Fibroblast of upper back skin (primary cell): ENCODE measurements around the gene GATD1.
"Not testable (repeated sequence)": the region's sequence is repeated elsewhere in the genome, so short reads cannot be mapped to it uniquely, and the experiment has no call there.

ENCODE experiments used
- DNase-seq: peaks from one replicate; pipeline ENCODE4 v3.0.0-alpha.2; 2013

Gene GATD1

DNA sequence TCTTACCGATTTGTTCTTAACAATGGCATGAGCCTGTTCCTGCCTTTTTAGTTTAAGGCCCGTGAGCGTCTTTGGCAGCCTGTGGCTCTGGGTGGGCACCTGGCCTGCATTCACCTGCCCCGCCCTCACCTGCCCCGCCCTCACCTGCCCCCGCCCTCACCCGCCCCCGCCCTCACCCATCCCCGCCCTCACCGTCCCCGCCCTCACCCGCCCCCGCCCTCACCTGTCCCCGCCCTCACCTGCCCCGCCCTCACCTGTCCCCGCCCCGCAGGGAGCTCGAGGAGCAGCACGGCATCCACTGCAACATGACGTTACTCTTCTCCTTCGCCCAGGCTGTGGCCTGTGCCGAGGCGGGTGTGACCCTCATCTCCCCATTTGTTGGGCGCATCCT lies 14.2 kb downstream of the GATD1 start:
- no peak for DNase-seq

DNA sequence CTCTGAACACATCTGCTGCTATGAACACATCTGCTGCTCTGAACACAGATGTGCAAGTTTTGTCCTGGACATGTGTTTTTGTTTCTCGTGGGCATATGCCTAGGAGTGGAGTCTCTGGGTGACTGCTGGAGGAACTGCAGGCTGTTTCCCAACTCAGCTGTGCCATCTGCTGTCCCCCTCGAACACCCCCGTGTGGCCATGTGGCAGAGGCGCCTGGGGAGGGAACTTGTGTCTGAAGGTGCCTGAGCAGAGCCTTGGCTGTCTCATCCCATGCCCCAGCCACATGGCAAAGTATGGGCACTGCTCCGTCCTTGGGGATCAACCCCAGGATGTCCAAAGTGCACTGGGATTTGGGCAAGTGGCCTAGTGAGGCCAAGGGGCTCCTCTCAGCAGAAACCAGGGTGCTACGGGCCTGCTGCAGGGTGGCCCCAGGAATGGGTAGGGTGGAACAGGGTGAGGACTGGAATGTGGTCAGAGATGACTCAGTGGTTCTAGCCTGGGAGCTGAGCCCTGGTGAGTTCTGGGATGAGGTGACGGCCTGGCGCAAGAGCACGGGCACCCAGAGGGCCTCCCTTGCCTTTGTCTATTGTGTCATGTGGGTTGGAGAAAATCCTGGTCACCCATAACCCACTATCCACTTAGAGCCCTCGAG lies 14.7 kb downstream of the GATD1 start:
- peak; percentile 49 for DNase-seq

DNA sequence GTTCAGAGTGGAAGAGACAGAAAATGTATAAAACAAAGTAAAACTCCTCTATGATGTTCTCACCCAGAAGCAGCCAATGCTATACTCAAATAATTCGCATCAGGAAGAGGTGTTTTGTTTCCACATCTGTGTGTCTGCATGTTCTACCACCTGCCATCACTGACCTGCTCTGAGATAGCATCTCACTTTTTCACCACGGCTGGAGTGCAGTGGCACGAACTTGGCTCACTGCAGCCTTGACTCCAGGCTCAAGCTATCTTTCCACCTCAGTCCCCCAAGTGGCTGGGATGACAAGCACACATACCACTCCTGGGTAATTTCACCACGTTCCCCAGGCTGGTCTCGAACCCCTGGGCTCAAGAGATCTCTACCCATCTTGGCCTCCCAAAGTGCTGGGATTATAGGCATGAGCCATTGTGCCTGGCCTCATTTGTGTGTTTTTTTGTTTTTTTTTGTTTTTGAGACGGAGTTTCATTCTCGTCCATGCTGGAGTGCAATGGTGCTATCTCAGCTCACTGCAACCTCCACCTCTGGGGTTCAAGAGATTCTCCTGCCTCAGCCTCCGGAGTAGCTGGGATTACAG lies 15.7 kb downstream of the GATD1 start:
- no peak for DNase-seq

DNA sequence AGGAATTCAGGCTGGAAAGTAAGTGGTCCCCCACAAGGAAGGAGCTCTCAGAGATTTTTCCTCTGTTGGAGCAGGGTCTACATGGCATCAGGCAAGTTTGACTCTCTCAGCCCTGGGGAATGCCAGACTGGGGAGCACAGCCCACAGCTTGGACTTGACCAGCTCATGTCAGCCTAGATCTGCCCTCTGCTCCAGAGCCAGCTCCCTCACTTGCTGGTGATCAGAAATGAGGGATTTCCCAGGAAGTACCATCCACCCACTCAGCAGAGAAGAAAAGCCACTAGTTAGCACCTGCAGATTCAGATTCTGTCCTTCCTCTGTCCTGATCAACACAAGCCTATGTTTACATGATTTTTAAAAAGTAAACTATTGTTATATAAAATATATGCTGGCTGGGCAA lies 17.1 kb downstream of the GATD1 start:
- no peak for DNase-seq

DNA sequence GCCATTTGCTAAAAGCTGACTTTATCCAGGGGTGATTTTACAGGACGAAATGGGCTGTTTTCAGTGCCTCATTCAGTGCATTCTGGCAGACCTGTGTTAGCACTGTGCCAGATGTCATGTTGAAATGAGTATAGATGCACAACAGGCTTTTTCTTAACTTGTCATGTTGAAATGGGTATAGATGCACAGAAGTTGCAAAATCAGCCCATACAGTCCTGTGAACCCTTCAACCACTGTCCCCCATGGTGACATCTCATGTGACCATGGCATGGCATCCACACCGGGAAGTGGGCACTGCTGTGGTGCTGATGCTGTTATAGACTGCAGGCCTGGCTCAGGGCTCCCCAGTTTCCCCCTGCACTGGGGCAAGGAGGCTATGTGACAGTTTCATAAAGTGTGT lies 27.6 kb downstream of the GATD1 start:
- no peak for DNase-seq

DNA sequence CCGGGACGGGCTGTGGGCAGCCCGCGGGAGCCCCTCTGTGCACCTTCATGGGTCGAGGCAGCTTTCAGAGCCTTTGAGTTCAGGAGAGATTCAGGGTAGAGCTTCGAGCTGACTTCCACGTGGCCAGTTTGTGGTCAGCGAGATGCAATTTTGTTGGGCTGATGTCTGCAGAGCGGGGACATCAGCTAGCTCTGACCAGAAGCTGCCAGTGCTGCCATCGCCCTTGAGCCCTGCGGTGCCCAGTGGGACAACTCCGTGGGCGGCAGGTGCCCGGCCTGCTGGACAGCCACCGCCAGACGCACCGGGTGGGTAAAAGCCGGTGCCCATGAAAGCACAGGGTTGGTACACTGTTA lies 29.3 kb downstream of the GATD1 start:
- no peak for DNase-seq

DNA sequence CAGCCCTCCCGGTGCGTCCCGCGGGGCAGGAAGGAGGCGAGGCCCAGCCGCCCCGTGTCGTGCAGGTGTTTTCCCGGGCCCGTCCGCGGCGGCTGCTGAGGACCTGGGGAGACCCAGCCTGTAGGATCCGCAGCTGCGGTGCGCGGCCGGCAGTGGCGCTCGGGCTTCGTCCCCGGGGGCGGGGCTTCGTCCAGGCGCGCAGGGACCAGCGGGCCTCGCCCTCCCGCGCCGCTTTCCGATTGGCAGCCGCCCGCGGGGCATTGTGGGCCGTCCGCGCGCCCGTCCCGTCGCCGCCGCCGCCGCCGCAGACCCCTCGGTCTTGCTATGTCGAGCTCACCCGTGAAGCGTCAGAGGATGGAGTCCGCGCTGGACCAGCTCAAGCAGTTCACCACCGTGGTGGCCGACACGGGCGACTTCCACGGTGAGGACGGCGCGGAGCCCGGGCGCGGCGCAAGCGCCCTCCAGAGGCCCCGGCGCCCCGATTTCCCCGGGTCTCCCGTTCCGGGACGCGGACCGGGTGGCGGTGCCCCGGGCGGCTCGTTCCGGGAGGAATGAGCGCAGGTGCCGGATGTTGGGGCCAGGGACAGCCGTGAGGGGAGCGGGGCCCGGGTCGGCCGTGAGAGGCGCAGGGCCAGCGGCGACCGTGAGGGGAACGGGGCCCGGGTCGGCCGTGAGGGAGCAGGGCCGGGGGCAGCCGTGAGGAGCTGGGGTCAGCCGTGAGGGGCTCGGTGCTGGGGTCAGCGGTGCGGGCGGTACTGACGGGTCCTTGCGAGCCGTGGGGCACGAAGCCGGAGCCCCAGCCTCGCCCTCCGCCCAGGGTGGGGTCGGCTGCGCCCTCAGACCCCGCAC lies 29.9 kb downstream of the GATD1 start, which contains the start of gene TALDO1:
TSS of gene TALDO1 (plus strand) at position 307 of the 849 bp plus-strand sequence. CDS start at position 325, 18 bp downstream.
- DNase-seq, result peak; percentile 80

DNA sequence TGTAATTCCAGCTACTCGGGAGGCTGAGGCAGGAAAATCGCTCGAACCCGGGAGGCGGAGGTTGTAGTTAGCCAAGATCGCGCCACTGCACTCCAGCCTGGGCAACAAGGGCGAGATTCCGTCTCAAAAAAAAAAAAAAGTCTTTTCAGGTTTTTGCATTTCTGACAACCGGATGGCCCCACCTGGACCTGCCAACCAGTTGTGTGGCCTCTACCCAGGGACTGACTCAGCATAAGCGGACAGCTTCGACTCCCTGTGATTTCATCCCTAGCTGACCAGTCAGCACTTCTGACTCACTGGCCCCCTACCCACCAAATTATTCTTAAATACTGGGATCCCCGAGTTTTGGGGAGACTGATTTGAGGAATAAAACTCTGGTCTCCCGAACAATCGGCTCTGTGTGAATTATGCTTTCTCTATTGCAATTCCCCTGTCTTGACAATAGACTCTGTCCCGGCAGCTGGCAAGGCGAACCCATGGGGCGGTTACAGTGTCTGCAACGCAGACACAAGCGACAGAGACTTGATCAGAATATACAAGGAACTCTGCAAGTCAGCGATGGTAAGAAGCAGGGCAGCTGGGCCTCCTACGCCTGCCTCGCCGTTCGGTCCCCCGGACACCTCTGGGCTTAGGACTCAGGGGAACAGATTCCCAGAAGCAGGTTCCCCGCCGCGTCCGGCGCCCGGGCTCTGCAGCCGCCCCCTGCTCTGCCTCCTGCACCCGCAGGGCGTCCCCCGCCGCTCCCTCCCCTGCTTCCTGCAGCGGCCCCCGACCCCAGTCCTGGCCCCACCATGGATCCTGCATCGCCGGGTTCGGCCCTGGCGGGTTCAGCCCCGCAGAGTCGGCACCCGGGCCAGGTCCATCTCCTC lies 30.8 kb downstream of the GATD1 start:
- DNase-seq, result no peak

DNA sequence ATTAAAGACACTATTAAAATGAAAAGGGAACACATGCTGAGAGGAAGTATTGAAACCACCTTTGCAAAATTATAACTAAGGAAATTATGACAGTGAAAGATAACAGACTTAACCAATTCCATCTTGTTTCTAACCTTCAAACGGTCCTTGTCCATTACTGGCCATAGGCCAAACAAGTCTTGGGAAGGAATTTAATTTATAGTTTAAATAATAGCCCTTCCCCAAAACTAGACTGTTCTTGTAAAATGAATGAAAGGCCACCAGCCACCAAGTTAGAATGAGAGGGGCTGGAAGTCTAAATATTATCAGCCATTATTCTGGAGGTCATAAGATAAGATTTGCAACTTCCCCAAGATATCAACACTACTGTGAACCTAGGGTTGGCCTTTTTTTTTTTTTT lies 31.9 kb downstream of the GATD1 start:
- no peak for DNase-seq

DNA sequence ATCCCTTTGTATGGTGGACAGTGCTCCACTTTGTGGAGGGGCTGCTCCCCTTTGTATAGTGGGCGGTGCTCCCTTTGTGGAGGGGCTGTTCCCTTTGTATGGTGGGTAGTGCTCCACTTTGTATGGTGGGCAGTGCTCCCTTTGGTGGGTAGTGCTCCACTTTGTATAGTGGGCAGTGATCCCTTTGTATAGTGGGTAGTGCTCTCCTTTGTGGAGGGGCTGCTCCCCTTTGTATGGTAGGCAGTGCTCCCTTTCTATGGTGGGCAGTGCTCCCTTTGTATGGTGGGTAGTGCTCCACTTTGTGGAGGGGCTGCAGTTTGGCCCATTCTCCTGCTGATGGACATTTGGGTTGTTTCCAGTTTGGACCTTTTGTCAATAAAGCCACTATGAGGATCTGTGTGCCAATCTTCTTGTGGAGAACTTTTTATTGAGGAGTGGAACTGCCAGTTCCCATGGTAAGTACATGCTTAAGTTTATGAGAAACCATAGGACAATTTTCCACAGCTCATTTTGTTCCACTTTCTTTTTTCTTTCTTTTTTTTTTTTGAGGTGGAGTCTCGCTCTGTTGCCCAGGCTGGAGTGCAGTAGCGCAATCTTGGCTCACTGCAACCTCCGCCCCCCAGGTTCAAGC lies 34.6 kb downstream of the GATD1 start:
- DNase-seq, result no peak

DNA sequence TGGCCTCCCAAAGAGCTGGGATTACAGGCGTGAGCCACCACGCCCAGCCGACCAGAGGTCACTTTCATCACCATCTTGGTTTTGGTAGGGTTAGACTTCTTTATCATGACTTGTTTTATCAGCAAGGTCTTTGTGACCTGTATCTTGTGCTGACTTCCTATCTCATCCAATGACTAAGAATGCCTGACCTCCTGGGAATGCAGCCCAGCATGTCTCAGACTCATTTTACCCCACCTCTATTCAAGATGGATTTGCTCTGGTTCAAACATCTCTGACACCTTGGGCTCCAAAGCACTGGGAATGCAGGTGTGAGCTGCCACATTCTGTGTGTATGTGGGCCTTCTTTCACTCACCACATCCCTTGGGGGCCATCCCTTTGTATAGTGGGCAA lies 35.1 kb downstream of the GATD1 start:
- no peak for DNase-seq

DNA sequence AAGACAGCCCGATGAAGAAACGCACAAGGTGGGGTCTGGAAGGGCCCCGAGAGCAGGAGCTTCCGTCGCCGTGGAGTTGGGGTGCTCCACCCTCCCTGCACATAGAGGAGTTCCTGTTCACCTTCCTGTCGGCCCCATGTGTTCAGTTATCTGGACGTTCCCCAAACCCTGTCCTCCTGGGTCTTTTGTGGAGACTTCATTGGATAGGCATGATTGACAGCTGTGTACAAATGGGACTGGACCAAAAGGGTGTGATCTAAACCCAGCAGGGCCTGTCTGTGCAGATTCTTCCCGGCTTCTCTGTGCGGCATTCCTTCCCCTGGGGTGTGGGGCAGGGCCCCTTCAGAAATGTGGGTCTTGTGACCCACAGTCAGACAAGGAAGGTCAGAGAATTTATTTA lies 39.4 kb downstream of the GATD1 start:
- not testable (repeated sequence) for DNase-seq

DNA sequence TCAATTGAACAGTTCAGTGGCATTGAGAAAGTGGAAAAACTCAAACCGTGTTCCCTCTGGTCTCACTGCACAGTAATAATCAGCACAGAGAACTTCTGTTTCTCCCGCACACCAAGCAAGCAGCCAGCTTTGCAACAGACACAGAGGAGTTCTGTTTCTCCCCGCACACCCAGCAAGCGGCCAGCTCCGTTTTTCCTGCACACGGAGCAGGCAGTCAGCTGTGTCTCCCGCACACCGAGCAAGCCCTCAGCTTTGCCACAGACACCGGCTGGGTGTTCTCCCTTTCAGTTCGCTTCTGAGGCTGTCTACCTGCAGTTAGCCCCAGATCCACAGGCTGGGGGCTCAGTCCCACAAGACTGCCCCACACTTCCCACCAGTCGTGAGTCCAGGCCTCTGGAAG lies 39.9 kb downstream of the GATD1 start:
- DNase-seq, result no peak

DNA sequence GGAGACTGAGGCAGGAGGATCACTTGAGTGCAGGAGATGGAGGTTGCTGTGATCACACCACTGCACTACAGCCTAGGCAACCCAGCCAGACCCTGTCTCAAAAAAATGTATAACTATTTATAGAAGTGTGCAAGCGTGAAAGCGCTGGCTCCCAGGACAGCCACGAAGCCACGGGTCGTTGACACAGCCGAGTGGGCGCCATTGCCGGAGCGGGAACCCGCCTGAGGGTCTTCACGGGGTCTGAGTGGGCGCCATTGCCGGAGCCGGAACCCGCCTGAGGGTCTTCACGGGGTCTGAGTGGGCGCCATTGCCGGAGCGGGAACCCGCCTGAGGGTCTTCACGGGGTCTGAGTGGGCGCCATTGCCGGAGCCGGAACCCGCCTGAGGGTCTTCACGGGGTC lies 42.7 kb downstream of the GATD1 start:
- DNase-seq, result not testable (repeated sequence)

DNA sequence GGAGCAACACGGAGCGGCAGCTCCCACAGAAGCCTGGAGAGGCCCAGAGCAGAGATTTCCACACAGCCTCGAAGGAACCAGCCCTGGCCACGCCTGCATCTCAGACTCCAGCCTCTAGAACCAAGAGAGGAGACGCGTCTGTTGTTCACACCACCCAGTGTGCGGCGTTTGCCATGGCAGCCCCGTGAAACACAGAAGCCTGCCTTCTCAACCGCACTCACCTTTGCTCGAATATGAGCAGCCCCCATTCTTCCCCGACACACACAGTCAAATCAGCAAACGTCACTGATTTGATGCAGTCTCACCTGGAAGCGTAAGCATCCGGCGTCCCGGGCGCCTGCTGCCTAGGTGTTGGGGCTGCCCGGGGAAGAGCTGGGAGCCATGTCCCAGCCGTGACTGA lies 44.2 kb downstream of the GATD1 start:
- no peak for DNase-seq

DNA sequence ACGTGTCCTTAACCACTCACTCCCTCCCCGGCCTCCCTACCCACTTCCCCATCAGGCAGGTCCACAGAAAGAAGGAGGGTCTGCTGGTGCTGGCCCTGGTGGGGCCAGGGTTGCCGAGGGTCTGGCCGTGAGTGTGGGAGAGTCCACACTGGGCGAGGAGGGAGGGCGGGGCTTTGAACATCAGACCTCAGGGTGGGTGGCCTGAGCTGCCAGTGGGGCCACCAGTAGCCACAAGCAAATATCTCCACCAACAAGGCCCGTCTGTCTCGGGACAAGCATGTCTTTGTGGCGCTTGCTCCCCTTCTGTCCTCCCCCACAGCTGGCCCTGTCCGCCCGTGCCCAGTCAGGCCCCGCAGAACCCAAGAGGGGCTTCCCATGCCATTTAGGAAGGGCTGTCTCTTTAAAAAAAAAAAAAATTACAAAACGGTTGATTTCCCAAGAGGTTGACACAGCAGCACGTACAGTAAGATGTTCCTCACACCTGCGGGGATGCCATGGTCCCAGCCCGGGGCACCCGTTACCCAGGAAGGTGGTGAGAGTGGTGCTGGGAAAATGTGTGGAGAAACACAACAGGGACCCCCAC lies 47.7 kb downstream of the GATD1 start:
- DNase-seq, result no peak

DNA sequence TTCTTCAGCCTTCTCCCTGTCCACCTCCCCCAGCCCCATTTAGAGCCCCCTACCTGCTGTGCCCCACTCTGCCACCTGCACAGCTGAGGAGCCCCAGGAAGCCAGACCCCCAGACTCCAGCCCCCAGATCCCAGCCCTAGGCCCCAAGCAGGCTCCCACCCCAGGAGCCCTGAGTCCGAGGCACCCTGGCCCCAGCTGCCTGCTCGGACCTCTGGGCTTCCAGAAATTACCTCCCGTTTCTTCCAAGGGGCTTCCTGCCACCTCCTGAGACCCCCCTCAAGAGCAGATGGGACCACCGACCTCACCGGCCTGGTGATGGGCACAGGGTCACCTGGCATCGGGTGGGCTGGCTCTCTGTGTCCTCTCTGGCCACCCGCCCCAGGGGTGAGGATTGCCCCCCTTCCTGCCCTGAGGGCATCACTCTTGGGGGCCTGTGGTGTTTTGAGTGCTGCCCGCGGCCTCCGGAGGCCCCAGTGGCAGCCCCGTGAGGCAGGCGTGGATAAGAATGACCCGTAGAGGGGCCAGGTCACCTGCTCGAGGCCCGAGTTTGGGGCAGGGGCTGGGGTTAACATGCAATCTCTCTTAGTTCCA lies 48.3 kb downstream of the GATD1 start:
- DNase-seq, result no peak

DNA sequence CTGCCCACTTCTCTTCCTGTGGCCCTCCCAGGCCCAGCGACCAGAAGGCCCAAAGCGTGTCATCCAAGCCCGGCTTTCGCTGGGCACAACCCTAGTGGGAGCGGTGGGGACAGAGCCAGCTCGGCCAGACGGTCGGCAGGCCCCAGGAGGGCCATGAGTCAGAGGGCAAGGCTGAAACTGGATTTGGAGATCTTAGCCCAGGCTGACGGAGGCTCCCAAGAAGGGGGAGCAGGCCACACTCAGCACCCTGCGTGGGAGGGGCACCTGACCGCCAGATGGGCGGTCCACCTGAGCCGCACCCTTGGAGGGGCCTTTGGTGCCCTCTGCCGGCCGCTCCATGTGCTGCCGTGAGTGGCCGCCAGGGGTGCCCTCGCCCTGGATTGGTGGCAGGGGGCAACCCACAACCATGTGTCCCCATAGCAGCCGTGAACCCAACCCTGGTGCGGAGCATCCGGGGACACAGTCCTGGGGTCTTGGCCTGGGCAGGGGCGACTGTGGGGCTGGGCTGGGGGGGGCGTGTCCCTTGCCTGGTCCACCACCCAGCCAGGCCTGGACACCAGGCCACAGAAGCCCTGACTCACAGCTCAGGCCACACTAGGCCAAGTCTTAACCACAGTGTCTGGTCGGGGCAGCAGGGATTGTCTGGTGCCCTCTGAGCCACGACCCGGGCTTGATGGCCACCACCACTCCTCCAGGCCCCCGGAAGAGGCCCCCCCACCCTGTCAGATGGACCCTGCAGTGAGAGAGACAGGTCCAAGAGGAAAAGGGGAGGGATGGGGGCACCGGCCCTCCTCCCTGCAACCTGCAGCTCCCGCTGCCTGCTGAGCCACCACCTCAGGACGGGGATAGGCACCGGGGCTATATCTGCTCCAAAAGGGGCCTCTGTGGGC lies 49.2 kb downstream of the GATD1 start:
- peak; percentile 68 for DNase-seq

DNA sequence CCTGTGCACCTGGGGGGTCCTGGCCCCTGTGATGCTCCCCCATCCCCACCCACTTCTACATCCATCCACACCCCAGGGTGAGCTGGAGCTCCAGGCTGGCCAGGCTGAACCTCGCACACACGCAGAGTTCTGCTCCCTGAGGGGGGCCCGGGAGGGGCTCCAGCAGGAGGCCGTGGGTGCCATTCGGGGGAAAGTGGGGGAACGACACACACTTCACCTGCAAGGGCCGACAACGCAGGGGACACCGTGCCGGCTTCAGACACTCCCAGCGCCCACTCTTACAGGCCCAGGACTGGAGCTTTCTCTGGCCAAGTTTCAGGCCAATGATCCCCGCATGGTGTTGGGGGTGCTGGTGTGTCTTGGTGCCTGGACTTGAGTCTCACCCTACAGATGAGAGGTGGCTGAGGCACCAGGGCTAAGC lies 50.0 kb downstream of the GATD1 start:
- DNase-seq, result no peak

DNA sequence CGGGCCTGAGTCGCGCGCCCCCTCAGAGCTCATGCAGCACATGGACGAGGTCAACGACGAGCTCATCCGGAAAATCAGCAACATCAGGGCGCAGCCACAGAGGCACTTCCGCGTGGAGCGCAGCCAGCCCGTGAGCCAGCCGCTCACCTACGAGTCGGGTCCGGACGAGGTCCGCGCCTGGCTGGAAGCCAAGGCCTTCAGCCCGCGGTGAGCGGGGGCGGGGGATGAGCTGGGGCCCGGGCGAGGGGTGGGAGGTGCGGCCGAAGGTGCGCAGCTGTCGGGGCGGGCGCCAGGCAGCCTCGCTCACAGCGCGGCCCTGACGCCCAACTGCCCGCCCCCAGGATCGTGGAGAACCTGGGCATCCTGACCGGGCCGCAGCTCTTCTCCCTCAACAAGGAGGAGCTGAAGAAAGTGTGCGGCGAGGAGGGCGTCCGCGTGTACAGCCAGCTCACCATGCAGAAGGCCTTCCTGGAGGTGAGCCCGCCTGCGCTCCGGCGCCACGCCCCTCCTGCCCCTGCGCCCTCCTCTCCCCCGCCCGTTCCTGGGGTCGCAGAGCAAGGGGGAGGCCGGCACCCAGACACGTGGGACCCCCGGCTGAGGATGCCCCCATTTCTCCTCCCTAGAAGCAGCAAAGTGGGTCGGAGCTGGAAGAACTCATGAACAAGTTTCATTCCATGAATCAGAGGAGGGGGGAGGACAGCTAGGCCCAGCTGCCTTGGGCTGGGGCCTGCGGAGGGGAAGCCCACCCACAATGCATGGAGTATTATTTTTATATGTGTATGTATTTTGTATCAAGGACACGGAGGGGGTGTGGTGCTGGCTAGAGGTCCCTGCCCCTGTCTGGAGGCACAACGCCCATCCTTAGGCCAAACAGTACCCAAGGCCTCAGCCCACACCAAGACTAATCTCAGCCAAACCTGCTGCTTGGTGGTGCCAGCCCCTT lies 50.7 kb downstream of the GATD1 start:
- DNase-seq, result no peak
